ENCODE measurements around the gene CILP2.

Gene CILP2

GRCh38 chr19:19529783-19530422 is 8.2 kb upstream of the CILP2 start:
- no peak for DNase-seq

GRCh38 chr19:19530423-19530804 is 7.7 kb upstream of the CILP2 start:
- no peak for DNase-seq

GRCh38 chr19:19530889-19531288 is 7.2 kb upstream of the CILP2 start:
- DNase-seq: no peak

GRCh38 chr19:19531951-19532805 is 5.9 kb upstream of the CILP2 start:
- peak; percentile 85 for DNase-seq

- no peak for DNase-seq
These were observed 5.0 kb upstream of the CILP2 start for GRCh38 chr19:19532806-19533701.

- no peak for DNase-seq
These were observed 4.2 kb upstream of the CILP2 start for GRCh38 chr19:19533841-19534240.

GRCh38 chr19:19534556-19535265 is 3.4 kb upstream of the CILP2 start:
- DNase-seq: no peak

- no peak for DNase-seq
These were observed 2.5 kb upstream of the CILP2 start for GRCh38 chr19:19535311-19536191.

- peak; percentile 39 for DNase-seq
These were observed 703 bp upstream of the CILP2 start for GRCh38 chr19:19537075-19538048.

GRCh38 chr19:19538785-19539166 is 711 bp downstream of the CILP2 start:
- DNase-seq: no peak

- no peak for DNase-seq
These were observed 1.6 kb downstream of the CILP2 start for GRCh38 chr19:19539698-19540063.

- DNase-seq: peak; percentile 81
These were observed 2.1 kb downstream of the CILP2 start for GRCh38 chr19:19540064-19540714.

GRCh38 chr19:19540715-19541515 is 2.9 kb downstream of the CILP2 start:
- DNase-seq: peak; percentile 85

- no peak for DNase-seq
These were observed 3.6 kb downstream of the CILP2 start for GRCh38 chr19:19541616-19542015.

- DNase-seq: no peak
These were observed 4.4 kb downstream of the CILP2 start for GRCh38 chr19:19542507-19542906.

GRCh38 chr19:19543101-19543500 is 5.0 kb downstream of the CILP2 start:
- DNase-seq: no peak

GRCh38 chr19:19543640-19544039 is 5.6 kb downstream of the CILP2 start:
- DNase-seq: no peak

- DNase-seq: no peak
These were observed 6.3 kb downstream of the CILP2 start for GRCh38 chr19:19544257-19544953.
